ENCODE measurements around the gene EZR. TPM values are rescaled to one million over a fixed set of nuclear protein-coding genes. Genes with fewer than 3 reads are reported as not detected.

Gene EZR
- total and polyA plus RNA-seq, 11 donors = 114 to 541 (median 161) TPM

- H3K4me1 ChIP-seq = peaks cover 0 to 86% (median 49%) of the 10 kb centered on the region in 12 donors
- intact Hi-C loops (cut with DNase I) = no loop called here
- WGBS, 4 donors = 65 to 75% (median 70%) methylated on average over 8 of the region's 8 CpGs
- H3K27ac ChIP-seq = peak overlapping the region in 1 of 12 donors; percentile 25
- no peak for ATAC-seq
- no peaks in the 10 kb centered on the region for H3K27me3 ChIP-seq
- peaks cover 0 to 32% (median 0%) of the 10 kb centered on the region in 9 donors for H3K36me3 ChIP-seq
- TF ChIP-seq, protein P1, sequence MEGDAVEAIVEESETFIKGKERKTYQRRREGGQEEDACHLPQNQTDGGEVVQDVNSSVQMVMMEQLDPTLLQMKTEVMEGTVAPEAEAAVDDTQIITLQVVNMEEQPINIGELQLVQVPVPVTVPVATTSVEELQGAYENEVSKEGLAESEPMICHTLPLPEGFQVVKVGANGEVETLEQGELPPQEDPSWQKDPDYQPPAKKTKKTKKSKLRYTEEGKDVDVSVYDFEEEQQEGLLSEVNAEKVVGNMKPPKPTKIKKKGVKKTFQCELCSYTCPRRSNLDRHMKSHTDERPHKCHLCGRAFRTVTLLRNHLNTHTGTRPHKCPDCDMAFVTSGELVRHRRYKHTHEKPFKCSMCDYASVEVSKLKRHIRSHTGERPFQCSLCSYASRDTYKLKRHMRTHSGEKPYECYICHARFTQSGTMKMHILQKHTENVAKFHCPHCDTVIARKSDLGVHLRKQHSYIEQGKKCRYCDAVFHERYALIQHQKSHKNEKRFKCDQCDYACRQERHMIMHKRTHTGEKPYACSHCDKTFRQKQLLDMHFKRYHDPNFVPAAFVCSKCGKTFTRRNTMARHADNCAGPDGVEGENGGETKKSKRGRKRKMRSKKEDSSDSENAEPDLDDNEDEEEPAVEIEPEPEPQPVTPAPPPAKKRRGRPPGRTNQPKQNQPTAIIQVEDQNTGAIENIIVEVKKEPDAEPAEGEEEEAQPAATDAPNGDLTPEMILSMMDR (IDR thresholded peaks at IDR 0.05) = no peak
- TF ChIP-seq POLR2A (IDR thresholded peaks at IDR 0.05) = no peak
- no peaks in the 10 kb centered on the region for H3K9me3 ChIP-seq
- no peak for DNase-seq
- no peak overlapping the region for H3K4me3 ChIP-seq
Measured at GRCh38 chr6:158807515-158808441, 11.4 kb downstream of the EZR start.

DNA sequence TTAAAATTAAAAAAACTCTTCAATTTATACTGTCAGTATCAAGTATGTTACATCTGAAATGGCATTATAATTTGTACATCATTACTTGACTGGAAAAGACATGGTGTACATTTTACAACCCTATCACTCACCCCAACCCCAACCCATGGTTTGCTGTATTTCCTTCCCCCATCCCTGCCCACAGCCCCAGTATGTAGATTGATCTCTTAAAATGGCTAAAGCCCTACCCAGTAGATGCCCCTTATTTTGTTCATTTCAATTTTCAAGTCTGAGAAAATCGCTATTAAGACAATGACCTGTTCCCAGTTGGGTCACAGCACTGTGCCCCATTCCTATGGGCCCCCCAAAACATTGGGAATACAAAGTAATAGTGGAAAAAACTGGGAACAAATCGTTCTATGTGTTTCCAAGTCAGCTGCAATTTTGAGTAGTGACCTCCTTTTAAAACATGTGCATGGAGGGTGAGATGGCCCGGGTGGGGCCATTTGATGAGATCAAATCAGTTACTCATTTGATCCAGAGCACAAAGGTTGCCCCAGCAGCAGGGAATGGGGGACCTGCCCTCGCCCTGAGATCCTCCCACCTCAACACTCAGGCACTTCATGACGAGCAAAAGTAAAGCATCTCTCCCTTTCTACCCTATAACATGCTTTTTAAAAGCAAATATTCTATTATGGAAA, 13.3 kb downstream of the EZR start:
- H3K4me1 ChIP-seq = peaks cover 3 to 83% (median 52%) of the 10 kb centered on the region in 12 donors
- no peaks in the 10 kb centered on the region for H3K9me3 ChIP-seq
- no peak overlapping the region for H3K4me3 ChIP-seq
- no peak for ATAC-seq
- no peaks in the 10 kb centered on the region for H3K27me3 ChIP-seq
- TF ChIP-seq, protein P1 (IDR thresholded peaks at IDR 0.05) = no peak
- TF ChIP-seq POLR2A (IDR thresholded peaks at IDR 0.05) = no peak
- intact Hi-C loops (cut with DNase I) = no loop called here
- no peak for DNase-seq
- no peak overlapping the region for H3K27ac ChIP-seq
- 85 to 91% (median 90%) methylated on average over 5 of the region's 5 CpGs for WGBS, 4 donors
- peaks cover 0 to 22% (median 0%) of the 10 kb centered on the region in 9 donors for H3K36me3 ChIP-seq

GRCh38 chr6:158804207-158804606, 15.0 kb downstream of the EZR start:
- no peak for TF ChIP-seq POLR2A (IDR thresholded peaks at IDR 0.05)
- TF ChIP-seq, protein P1 (IDR thresholded peaks at IDR 0.05) = no peak
- Histone ChIP-seq H3K9me3 (no peaks in the 10 kb centered on the region), H3K36me3 (peaks cover 0 to 22% (median 0%) of the 10 kb centered on the region in 9 donors), H3K27me3 (no peaks in the 10 kb centered on the region), H3K27ac (peak overlapping the region in 11 of 12 donors; percentile 1 to 81 (median 42)), H3K4me3 (peak overlapping the region in 1 of 12 donors; percentile 30), H3K4me1 (peaks cover 3 to 83% (median 50%) of the 10 kb centered on the region in 12 donors)
- DNase-seq = no peak
- intact Hi-C loops (cut with DNase I) = no loop called here
- no peak for ATAC-seq

- DNase-seq = no peak
- TF ChIP-seq POLR2A (IDR thresholded peaks at IDR 0.05) = no peak
- TF ChIP-seq, protein P1 (IDR thresholded peaks at IDR 0.05) = no peak
- intact Hi-C loops (cut with DNase I) = no loop called here
- ATAC-seq = no peak
- WGBS, 4 donors = 18 to 30% (median 21%) methylated on average over 5 of the region's 5 CpGs
- peaks cover 0 to 18% (median 0%) of the 10 kb centered on the region in 9 donors for H3K36me3 ChIP-seq
- H3K4me3 ChIP-seq = peak overlapping the region in 4 of 12 donors; percentile 9 to 30 (median 18)
- H3K27ac ChIP-seq = peak overlapping the region in 11 of 12 donors; percentile 1 to 81 (median 42)
- H3K27me3 ChIP-seq = no peaks in the 10 kb centered on the region
- peaks cover 3 to 83% (median 51%) of the 10 kb centered on the region in 12 donors for H3K4me1 ChIP-seq
- H3K9me3 ChIP-seq = no peaks in the 10 kb centered on the region
Measured at GRCh38 chr6:158803733-158804143, 15.4 kb downstream of the EZR start.
